CD1c-positive myeloid dendritic cell (primary cell): ENCODE measurements around the gene GPR15LG.
"Not testable (repeated sequence)": the region's sequence is repeated elsewhere in the genome, so short reads cannot be mapped to it uniquely, and the experiment has no call there.

Experiments
- DNase-seq: peaks from one replicate; pipeline ENCODE4 v3.0.0-alpha.2; 2016; ENCODE audit errors: extremely low spot score

Gene GPR15LG

GRCh38 chr10:84166620-84167288 is 6.8 kb upstream of the GPR15LG start:
- no peak for DNase-seq

GRCh38 chr10:84167289-84167653 is 6.3 kb upstream of the GPR15LG start:
- DNase-seq, result not testable (repeated sequence)

- not testable (repeated sequence) for DNase-seq
These were observed 5.2 kb upstream of the GPR15LG start for GRCh38 chr10:84168382-84168781.

- DNase-seq, result not testable (repeated sequence)
These were observed 2.4 kb upstream of the GPR15LG start for GRCh38 chr10:84171237-84171636.

- DNase-seq, result not testable (repeated sequence)
These were observed 1.7 kb upstream of the GPR15LG start for GRCh38 chr10:84171700-84172466.

- no peak for DNase-seq
These were observed 889 bp upstream of the GPR15LG start for GRCh38 chr10:84172467-84173356.

GRCh38 chr10:84175436-84175835 is 1.8 kb downstream of the GPR15LG start:
- no peak for DNase-seq

- no peak for DNase-seq
These were observed 2.8 kb downstream of the GPR15LG start for GRCh38 chr10:84176351-84176750.

GRCh38 chr10:84176836-84177474 is 3.4 kb downstream of the GPR15LG start:
- no peak for DNase-seq

GRCh38 chr10:84177541-84178141 is 4.0 kb downstream of the GPR15LG start:
- peak; percentile 12 for DNase-seq

GRCh38 chr10:84178160-84178609 is 4.6 kb downstream of the GPR15LG start:
- no peak for DNase-seq

GRCh38 chr10:84179059-84179710 is 5.6 kb downstream of the GPR15LG start:
- no peak for DNase-seq

GRCh38 chr10:84180386-84180785 is 6.8 kb downstream of the GPR15LG start:
- DNase-seq, result not testable (repeated sequence)

GRCh38 chr10:84181631-84182030 is 8.0 kb downstream of the GPR15LG start:
- DNase-seq, result no peak

- no peak for DNase-seq
These were observed 10.9 kb downstream of the GPR15LG start for GRCh38 chr10:84184517-84184916.

- no peak for DNase-seq
These were observed 12.1 kb downstream of the GPR15LG start for GRCh38 chr10:84185526-84186175.

- no peak for DNase-seq
These were observed 15.2 kb downstream of the GPR15LG start for GRCh38 chr10:84188815-84189214.

- DNase-seq, result no peak
These were observed 17.0 kb downstream of the GPR15LG start for GRCh38 chr10:84190621-84191020.

- DNase-seq, result no peak
These were observed 17.5 kb downstream of the GPR15LG start for GRCh38 chr10:84191106-84191505.

- no peak for DNase-seq
These were observed 19.7 kb downstream of the GPR15LG start for GRCh38 chr10:84193327-84193726.
